Amygdala (tissue), 56 donors: ENCODE results near the gene SERPINB7.

ENCODE experiments used
- DNase-seq, 56 donors: peaks; one replicate each; lab custom pipeline; 2025; lab: John Stamatoyannopoulos, UW

The SERPINB7 gene

DNA sequence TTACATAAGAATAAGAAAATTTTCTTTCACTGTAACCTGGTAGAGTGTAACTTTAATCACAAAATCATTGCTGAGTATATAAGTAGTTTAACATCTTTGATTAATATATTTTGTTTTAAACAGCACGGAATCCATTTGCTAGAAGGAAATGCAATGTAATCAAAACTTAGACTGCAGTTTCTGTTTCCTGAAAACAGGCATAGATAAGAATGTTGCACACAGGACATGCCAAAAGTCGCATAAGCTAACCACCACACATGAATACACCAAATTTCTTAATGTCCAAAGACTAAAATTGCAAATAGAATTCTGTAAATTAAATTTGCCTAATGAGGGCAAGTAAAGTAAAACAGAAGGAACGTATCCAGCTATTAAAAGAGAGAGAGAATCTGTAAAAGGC, 61.2 kb downstream of the SERPINB7 start:
- no peak for DNase-seq

- no peak for DNase-seq
These were observed 62.4 kb downstream of the SERPINB7 start for GRCh38 chr18:63837590-63837989.

DNA sequence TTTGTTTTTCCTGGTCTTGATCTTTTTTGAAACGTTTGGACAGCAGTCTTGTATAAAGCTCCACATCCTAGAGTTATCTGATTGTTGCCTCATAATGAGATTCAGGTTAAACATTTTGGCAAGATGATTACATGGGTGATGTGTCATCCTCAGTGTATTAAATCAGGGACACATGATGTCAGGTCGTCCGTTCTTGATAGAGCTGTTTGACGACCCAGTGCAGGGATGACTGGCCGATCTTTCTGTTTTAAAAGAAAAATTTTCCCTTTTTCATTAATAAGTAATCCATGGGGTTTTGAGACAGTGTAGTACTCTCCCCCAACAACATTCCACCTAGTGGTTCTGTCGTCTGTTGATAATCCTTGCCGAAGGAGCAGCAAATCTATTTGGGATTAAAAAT, 67.8 kb downstream of the SERPINB7 start:
- no peak for DNase-seq

- DNase-seq, result no peak
These were observed 69.0 kb downstream of the SERPINB7 start for GRCh38 chr18:63844254-63844653.

GRCh38 chr18:63848159-63848558, 72.9 kb downstream of the SERPINB7 start:
- peak in 1 of 56 donors; percentile 6 for DNase-seq

DNA sequence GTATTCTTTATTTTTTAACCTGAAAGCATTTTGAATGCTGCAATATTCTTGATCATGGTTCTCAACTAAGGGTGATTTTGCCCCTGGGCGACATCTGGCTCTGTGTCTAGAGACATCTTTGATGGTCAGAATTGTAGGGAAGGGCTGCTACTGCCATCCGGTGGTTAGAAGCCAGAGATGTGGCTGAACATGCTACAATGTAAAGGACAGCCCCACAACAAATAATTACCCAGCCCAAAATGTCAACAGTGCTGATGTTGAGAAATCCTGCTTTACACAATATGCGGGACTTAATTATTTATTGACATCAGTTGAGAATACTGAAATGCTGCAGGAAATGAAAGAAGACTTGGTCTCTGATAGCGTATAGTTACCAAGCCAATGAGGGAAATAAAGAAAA, 74.8 kb downstream of the SERPINB7 start:
- DNase-seq, result peak in 4 of 56 donors; percentile 1 to 6 (median 2)

GRCh38 chr18:63850636-63851035, 75.4 kb downstream of the SERPINB7 start:
- no peak for DNase-seq
